Breast epithelium (tissue), 4 donors: ENCODE data around the gene JPH3. TPM values are rescaled to one million over a fixed set of nuclear protein-coding genes. Genes with fewer than 3 reads are reported as not detected.
A peak's percentile ranks its signal among the peaks of the same experiment; 100 is the strongest.

ENCODE experiments used
- DNase-seq, 2 donors: peaks; one replicate each; pipeline ENCODE4 v3.0.0-alpha.2; 2019; ENCODE audit warnings: low spot score in 2 of 2
- H3K27ac ChIP-seq, 2 donors: fragments of 200-600 bp; sonication (generic) in 1 of 2; one replicate each; pipeline ENCODE4 v1.5.1; 2016 to 2019; ENCODE audit warnings: mild to moderate bottlenecking in 1 of 2
- H3K27me3 ChIP-seq, 2 donors: fragments of 200-600 bp; sonication (generic) in 1 of 2; one replicate each; pipeline versions ENCODE4 v1.5.1 to v1.6.0; 2017 to 2019; ENCODE audit warnings: control low read depth in 1 of 2, mild to moderate bottlenecking in 1 of 2
- H3K36me3 ChIP-seq: fragments of 200-600 bp; one replicate; pipeline ENCODE4 v1.5.1; 2019
- H3K4me1 ChIP-seq, 2 donors: fragments of 200-600 bp; sonication (generic); one replicate each; pipeline ENCODE4 v1.5.1; 2016 to 2019; ENCODE audit warnings: control low read depth in 1 of 2
- H3K4me3 ChIP-seq, 3 donors: fragments of 200-600 bp; sonication (generic); 1 replicate in 2 of 3; 2 replicates in 1 of 3; pipeline ENCODE4 v1.5.1; 2016 to 2019; ENCODE audit warnings: mild to moderate bottlenecking in 3 of 3, moderate library complexity in 2 of 3
- H3K9me3 ChIP-seq, 2 donors: fragments of 200-600 bp; sonication (generic) in 1 of 2; one replicate each; pipeline ENCODE4 v1.5.1; 2016 to 2019; ENCODE audit warnings: control low read depth in 1 of 2
- CTCF ChIP-seq, 3 donors: fragments of 450-650 bp; IDR thresholded peaks; one replicate each; pipeline ENCODE4 v1.5.1; 2016 to 2017; ENCODE audit warnings: antibody characterized with exemption in 3 of 3, mild to moderate bottlenecking in 3 of 3, moderate library complexity in 3 of 3
- POLR2A ChIP-seq: fragments of 450-650 bp; IDR thresholded peaks from one replicate; pipeline ENCODE4 v1.6.1; 2016; ENCODE audit warnings: antibody characterized with exemption, mild to moderate bottlenecking, moderate library complexity
- POLR2AphosphoS5 ChIP-seq, 3 donors: sonication (generic); formaldehyde crosslinking; IDR thresholded peaks; one replicate each; pipeline ENCODE4 v1.6.1; 2017; ENCODE audit warnings: antibody characterized with exemption in 3 of 3
- intact Hi-C: fragments of 100-400 bp; cut with DNase I; formaldehyde crosslinking; loops from one replicate; pipeline ENCODE4 v1.15.1; 2023; ENCODE audit warnings: low total_unique reads
- total RNA-seq, 3 donors: library from RNA; depleted of rRNA; stranded (reverse); fragments of >200 nt; gene quantifications; one replicate each; pipeline ENCODE4 v1.1.0, GENCODE V29; 2016

Gene JPH3
- total RNA-seq, 3 donors from 2014 or later = 0.33 TPM; not detected in 2

GRCh38 chr16:87600246-87600645 lies 2.1 kb upstream of the JPH3 start:
- peaks cover 0 to 75% of the 10 kb centered on the region in 2 donors for H3K27me3 ChIP-seq
- intact Hi-C loops = no loop called here
- H3K36me3 ChIP-seq = no peaks in the 10 kb centered on the region
- peaks cover 0 to 4% of the 10 kb centered on the region in 2 donors for H3K4me1 ChIP-seq
- H3K4me3 ChIP-seq = no peak overlapping the region
- H3K9me3 ChIP-seq = no peaks in the 10 kb centered on the region
- DNase-seq = no peak
- H3K27ac ChIP-seq = no peak overlapping the region
- TF ChIP-seq POLR2AphosphoS5 (IDR thresholded peaks at IDR 0.05) (no peak), CTCF (IDR thresholded peaks at IDR 0.05) (no peak), POLR2A (no peak)

- no peak for DNase-seq
- H3K36me3 ChIP-seq = no peaks in the 10 kb centered on the region
- peaks cover 0 to 4% of the 10 kb centered on the region in 2 donors for H3K4me1 ChIP-seq
- no peak overlapping the region for H3K4me3 ChIP-seq
- H3K27me3 ChIP-seq = peaks cover 2 to 82% of the 10 kb centered on the region in 2 donors
- no peaks in the 10 kb centered on the region for H3K9me3 ChIP-seq
- no peak overlapping the region for H3K27ac ChIP-seq
- TF ChIP-seq POLR2A = no peak
- no peak for TF ChIP-seq CTCF (IDR thresholded peaks at IDR 0.05)
- TF ChIP-seq POLR2AphosphoS5 (IDR thresholded peaks at IDR 0.05) = no peak
- intact Hi-C loops = no loop called here
These were observed 817 bp upstream of the JPH3 start for GRCh38 chr16:87601401-87601981.

- intact Hi-C loops = no loop called here
- Histone ChIP-seq H3K36me3 (no peaks in the 10 kb centered on the region), H3K4me1 (peaks cover 0 to 4% of the 10 kb centered on the region in 2 donors), H3K27ac (no peak overlapping the region), H3K9me3 (no peaks in the 10 kb centered on the region), H3K27me3 (peaks cover 2 to 91% of the 10 kb centered on the region in 2 donors), H3K4me3 (peak overlapping the region in 2 of 3 donors; percentile 5 to 43)
- TF ChIP-seq POLR2A (no peak), POLR2AphosphoS5 (IDR thresholded peaks at IDR 0.05) (no peak), CTCF (IDR thresholded peaks at IDR 0.05) (no peak)
- DNase-seq = no peak
These were observed 744 bp downstream of the JPH3 start for GRCh38 chr16:87602821-87603683.

- Histone ChIP-seq H3K4me3 (no peak overlapping the region), H3K27ac (no peak overlapping the region), H3K9me3 (no peaks in the 10 kb centered on the region), H3K4me1 (peaks cover 0 to 4% of the 10 kb centered on the region in 2 donors), H3K36me3 (no peaks in the 10 kb centered on the region), H3K27me3 (peaks cover 2 to 90% of the 10 kb centered on the region in 2 donors)
- TF ChIP-seq POLR2AphosphoS5 (IDR thresholded peaks at IDR 0.05) (no peak), CTCF (IDR thresholded peaks at IDR 0.05) (no peak), POLR2A (no peak)
- no peak for DNase-seq
- intact Hi-C loops = no loop called here
These were observed 1.7 kb downstream of the JPH3 start for GRCh38 chr16:87603684-87604633.
